ENCODE data around the gene CYP2W1.

Gene CYP2W1

GRCh38 chr7:1018334-1018695 is 35.3 kb downstream of the CYP2W1 start:
- DNase-seq (ENCODE audit: low read depth): no peak
- H3K4me3 ChIP-seq (ENCODE audit: low read depth, low read length): no peak overlapping the region
- in situ Hi-C loops (cut with HindIII; ENCODE audit: low sequenced_read_pairs): no loop called here
- TF ChIP-seq CTCF (IDR thresholded peaks at IDR 0.05; ENCODE audit: low read depth, low read length, missing control alignments): no peak

- in situ Hi-C loops (cut with HindIII; ENCODE audit: low sequenced_read_pairs): no loop called here
- no peak overlapping the region for H3K4me3 ChIP-seq (ENCODE audit: low read depth, low read length)
- no peak for DNase-seq (ENCODE audit: low read depth)
- TF ChIP-seq CTCF (IDR thresholded peaks at IDR 0.05; ENCODE audit: low read depth, low read length, missing control alignments): no peak
Measured at GRCh38 chr7:1019255-1019785, 36.3 kb downstream of the CYP2W1 start.

GRCh38 chr7:1019789-1020610 is 37.0 kb downstream of the CYP2W1 start:
- DNase-seq (ENCODE audit: low read depth): no peak
- in situ Hi-C loops (cut with HindIII; ENCODE audit: low sequenced_read_pairs): no loop called here
- no peak overlapping the region for H3K4me3 ChIP-seq (ENCODE audit: low read depth, low read length)
- no peak for TF ChIP-seq CTCF (IDR thresholded peaks at IDR 0.05; ENCODE audit: low read depth, low read length, missing control alignments)

GRCh38 chr7:1020849-1021251 is 37.9 kb downstream of the CYP2W1 start:
- DNase-seq (ENCODE audit: low read depth): no peak
- H3K4me3 ChIP-seq (ENCODE audit: low read depth, low read length): no peak overlapping the region
- in situ Hi-C loops (cut with HindIII; ENCODE audit: low sequenced_read_pairs): no loop called here
- peak; percentile 8 for TF ChIP-seq CTCF (IDR thresholded peaks at IDR 0.05; ENCODE audit: low read depth, low read length, missing control alignments)

- TF ChIP-seq CTCF (IDR thresholded peaks at IDR 0.05; ENCODE audit: low read depth, low read length, missing control alignments): no peak
- in situ Hi-C loops (cut with HindIII; ENCODE audit: low sequenced_read_pairs): no loop called here
- no peak for DNase-seq (ENCODE audit: low read depth)
- no peak overlapping the region for H3K4me3 ChIP-seq (ENCODE audit: low read depth, low read length)
Measured at GRCh38 chr7:1021366-1021765, 38.4 kb downstream of the CYP2W1 start.

- no peak for TF ChIP-seq CTCF (IDR thresholded peaks at IDR 0.05; ENCODE audit: low read depth, low read length, missing control alignments)
- in situ Hi-C loops (cut with HindIII; ENCODE audit: low sequenced_read_pairs): no loop called here
- no peak for DNase-seq (ENCODE audit: low read depth)
- H3K4me3 ChIP-seq (ENCODE audit: low read depth, low read length): no peak overlapping the region
Measured at GRCh38 chr7:1021931-1022330, 39.0 kb downstream of the CYP2W1 start.

All from astrocyte of the cerebellum (primary cell).